T-cell (primary cell): ENCODE results near the gene XKR7. TPM values are rescaled to one million over a fixed set of nuclear protein-coding genes. Genes with fewer than 3 reads are reported as not detected.

Experiments used
- ATAC-seq, 4 experiments: fragments of 200-7000 bp in 3 of 4; fragments of 150-1000 bp in 1 of 4; cut with Tn5 transposase; replicated peaks in 1 of 4; 1 replicate in 3 of 4; 2 replicates in 1 of 4; pipeline ENCODE4 v1.10.0; 2021; ENCODE audit warnings: moderate library complexity in 3 of 4, mild to moderate bottlenecking in 2 of 4, moderate number of reproducible peaks in 1 of 4
- CTCF ChIA-PET, 2 donors: fragments of 300-600 bp; sonication (Branson Sonifier 250); formaldehyde crosslinking; loops; one replicate each; lab custom pipeline; 2022; ENCODE audit warnings: antibody characterized with exemption in 2 of 2; lab: Charles Lee
- POLR2A ChIA-PET, 2 donors: fragments of 300-600 bp; sonication (Branson Sonifier 250); formaldehyde crosslinking; loops; one replicate each; lab custom pipeline; 2022; ENCODE audit warnings: antibody characterized with exemption in 2 of 2; lab: Charles Lee
- DNase-seq, 35 experiments: peaks; one replicate each; pipeline versions ENCODE4 v3.0.0 to v3.0.0-alpha.2; 2013 to 2023
- H3K27ac ChIP-seq: one replicate; pipeline ENCODE4 v1.5.1; 2013; ENCODE audit warnings: low read length
- H3K27me3 ChIP-seq, 2 experiments: replicated peaks in 1 of 2; 1 replicate in 1 of 2; 2 replicates in 1 of 2; pipeline versions ENCODE4 v1.6.1 to v1.7.0; 2013; ENCODE audit warnings: low read length in 1 of 2, mixed read lengths in 1 of 2; ENCODE audit not compliant: control insufficient read depth in 2 of 2, insufficient read depth in 2 of 2; ENCODE audit errors: extremely low read depth in 1 of 2
- H3K36me3 ChIP-seq, 2 donors: 1 replicate in 1 of 2; 2 replicates in 1 of 2; pipeline versions ENCODE4 v1.6.1 to v1.7.0; 2013; ENCODE audit warnings: low read length in 1 of 2; ENCODE audit not compliant: control insufficient read depth in 2 of 2, insufficient read depth in 1 of 2; ENCODE audit errors: extremely low read depth in 1 of 2
- H3K4me1 ChIP-seq, 2 experiments: 1 replicate in 1 of 2; 2 replicates in 1 of 2; pipeline versions ENCODE4 v1.6.1 to v1.7.0; 2013; ENCODE audit warnings: low read length in 2 of 2, mixed read lengths in 1 of 2; ENCODE audit not compliant: insufficient read depth in 2 of 2, control insufficient read depth in 1 of 2; ENCODE audit errors: extremely low read depth in 1 of 2
- H3K4me3 ChIP-seq, 2 donors: 1 replicate in 1 of 2; 2 replicates in 1 of 2; pipeline versions ENCODE4 v1.5.1 to v1.7.0; 2013; ENCODE audit warnings: mild to moderate bottlenecking in 2 of 2, low read length in 1 of 2, moderate library complexity in 1 of 2; ENCODE audit not compliant: control insufficient read depth in 1 of 2; ENCODE audit errors: extremely low read depth in 1 of 2
- H3K9me3 ChIP-seq: 2 replicates; pipeline ENCODE4 v1.7.0; 2013
- H3K27ac Mint-ChIP-seq, 2 donors: one replicate each; pipeline ENCODE4 v1.8.0; 2020 to 2021; ENCODE audit warnings: mild to moderate bottlenecking in 2 of 2, mixed read lengths in 2 of 2
- H3K27me3 Mint-ChIP-seq, 2 donors: one replicate each; pipeline ENCODE4 v1.8.0; 2021 to 2022; ENCODE audit warnings: mixed read lengths in 2 of 2
- H3K36me3 Mint-ChIP-seq: one replicate; pipeline ENCODE4 v1.8.0; 2021; ENCODE audit warnings: mixed read lengths
- H3K4me1 Mint-ChIP-seq, 3 donors: one replicate each; pipeline ENCODE4 v1.8.0; 2020 to 2022; ENCODE audit warnings: mixed read lengths in 3 of 3, mild to moderate bottlenecking in 1 of 3
- H3K4me3 Mint-ChIP-seq, 3 donors: one replicate each; pipeline ENCODE4 v1.8.0; 2020 to 2022; ENCODE audit warnings: mild to moderate bottlenecking in 3 of 3, mixed read lengths in 3 of 3, moderate library complexity in 3 of 3
- H3K9me3 Mint-ChIP-seq, 3 donors: one replicate each; pipeline ENCODE4 v1.8.0; 2020 to 2022; ENCODE audit warnings: mixed read lengths in 3 of 3
- WGBS: methylation state at CpG from one replicate; pipeline ENCODE4 v1.1.5; 2013; ENCODE audit warnings: missing lambda C conversion rate; ENCODE audit not compliant: insufficient coverage; 5-methylcytosine and 5-hydroxymethylcytosine counted together
- total RNA-seq, 35 experiments: library from RNA in 6 of 35; stranded (reverse) in 6 of 35; fragments of 120-200 nt in 1 of 35; gene quantifications; one replicate each; pipeline versions ENCODE4 v1.2.1 to v1.2.4 and lab custom pipeline; 2013 to 2026

The XKR7 gene
- total RNA-seq, 5 donors from 2014 or later (not counting 1 experiment from before 2014, with no cell fraction given): not detected

GRCh38 chr20:31922588-31922987 is 45.4 kb upstream of the XKR7 start:
- CTCF ChIA-PET: no interaction called here
- no peak overlapping the region for H3K4me3 Mint-ChIP-seq
- DNase-seq: no peak
- 100% methylated on average over 2 of the region's 4 CpGs for WGBS
- Histone ChIP-seq H3K36me3 (no peaks in the 10 kb centered on the region), H3K4me3 (no peak overlapping the region), H3K4me1 (no peaks in the 10 kb centered on the region), H3K9me3 (no peaks in the 10 kb centered on the region), H3K27me3 (peaks cover 0 to 41% of the 10 kb centered on the region in 2 experiments), H3K27ac (no peak overlapping the region)
- no peaks in the 10 kb centered on the region for H3K9me3 Mint-ChIP-seq
- H3K27ac Mint-ChIP-seq: no peak overlapping the region
- H3K36me3 Mint-ChIP-seq: no peaks in the 10 kb centered on the region
- POLR2A ChIA-PET: no interaction called here
- no peaks in the 10 kb centered on the region for H3K4me1 Mint-ChIP-seq
- peaks cover 45 to 46% of the 10 kb centered on the region in 2 donors for H3K27me3 Mint-ChIP-seq
- ATAC-seq: no peak

- Histone ChIP-seq H3K27me3 (peaks cover 0 to 41% of the 10 kb centered on the region in 2 experiments), H3K27ac (no peak overlapping the region), H3K4me3 (no peak overlapping the region), H3K36me3 (no peaks in the 10 kb centered on the region), H3K9me3 (no peaks in the 10 kb centered on the region), H3K4me1 (no peaks in the 10 kb centered on the region)
- no peak for DNase-seq
- no peaks in the 10 kb centered on the region for H3K36me3 Mint-ChIP-seq
- H3K27me3 Mint-ChIP-seq: peaks cover 42 to 48% of the 10 kb centered on the region in 2 donors
- POLR2A ChIA-PET: no interaction called here
- H3K4me1 Mint-ChIP-seq: no peaks in the 10 kb centered on the region
- 45% methylated on average over 12 of the region's 13 CpGs for WGBS
- no peaks in the 10 kb centered on the region for H3K9me3 Mint-ChIP-seq
- H3K27ac Mint-ChIP-seq: no peak overlapping the region
- CTCF ChIA-PET: interaction anchor here in 1 of 2 donors (0.5 kb wide), 1 partner anchor 739 kb away, joined by 4 read pairs; no protein-coding TSS in a partner anchor
- no peak overlapping the region for H3K4me3 Mint-ChIP-seq
- ATAC-seq: no peak
Measured at GRCh38 chr20:31923388-31924331, 44.3 kb upstream of the XKR7 start.

- Mint-ChIP-seq H3K36me3 (no peaks in the 10 kb centered on the region), H3K27ac (no peak overlapping the region), H3K27me3 (peaks cover 40 to 48% of the 10 kb centered on the region in 2 donors), H3K9me3 (no peaks in the 10 kb centered on the region), H3K4me3 (no peak overlapping the region), H3K4me1 (no peaks in the 10 kb centered on the region)
- ChIA-PET CTCF (no interaction called here), POLR2A (no interaction called here)
- Histone ChIP-seq H3K36me3 (no peaks in the 10 kb centered on the region), H3K27me3 (peaks cover 0 to 43% of the 10 kb centered on the region in 2 experiments), H3K4me1 (no peaks in the 10 kb centered on the region), H3K27ac (no peak overlapping the region), H3K4me3 (no peak overlapping the region), H3K9me3 (no peaks in the 10 kb centered on the region)
- WGBS: 83% methylated on average over 8 of the region's 8 CpGs
- DNase-seq (no peak), ATAC-seq (no peak)
Measured at GRCh38 chr20:31924561-31924960, 43.4 kb upstream of the XKR7 start.

- 83% methylated on average over 6 of the region's 9 CpGs for WGBS
Measured at GRCh38 chr20:31925631-31926030, 42.3 kb upstream of the XKR7 start.

GRCh38 chr20:31926493-31926892 is 41.5 kb upstream of the XKR7 start:
- Histone ChIP-seq H3K9me3 (no peaks in the 10 kb centered on the region), H3K4me3 (no peak overlapping the region), H3K27me3 (peaks cover 0 to 35% of the 10 kb centered on the region in 2 experiments), H3K4me1 (no peaks in the 10 kb centered on the region), H3K27ac (no peak overlapping the region), H3K36me3 (no peaks in the 10 kb centered on the region)
- ChIA-PET CTCF (no interaction called here), POLR2A (interaction anchor here in 1 of 2 donors (0.7 kb wide), 1 partner anchor 108 kb away, joined by 3 read pairs; no protein-coding TSS in a partner anchor)
- DNase-seq: no peak
- no peaks in the 10 kb centered on the region for H3K4me1 Mint-ChIP-seq
- WGBS: no CpG with 5 or more reads among the region's 2 CpGs
- no peaks in the 10 kb centered on the region for H3K36me3 Mint-ChIP-seq
- H3K4me3 Mint-ChIP-seq: no peak overlapping the region
- peaks cover 35 to 38% of the 10 kb centered on the region in 2 donors for H3K27me3 Mint-ChIP-seq
- H3K9me3 Mint-ChIP-seq: no peaks in the 10 kb centered on the region
- no peak overlapping the region for H3K27ac Mint-ChIP-seq
- ATAC-seq: no peak

More at GRCh38 chr20:31925631-31926030, 42.3 kb upstream of the XKR7 start:
- no peaks in the 10 kb centered on the region for H3K9me3 Mint-ChIP-seq
- no peak overlapping the region for H3K4me3 ChIP-seq
- H3K27ac Mint-ChIP-seq: no peak overlapping the region
- CTCF ChIA-PET: no interaction called here
- ATAC-seq (no peak), DNase-seq (no peak)
- no peak overlapping the region for H3K4me3 Mint-ChIP-seq
- no peaks in the 10 kb centered on the region for H3K4me1 Mint-ChIP-seq
- peaks cover 0 to 32% of the 10 kb centered on the region in 2 experiments for H3K27me3 ChIP-seq
- no peaks in the 10 kb centered on the region for H3K36me3 ChIP-seq
- peaks cover 34 to 38% of the 10 kb centered on the region in 2 donors for H3K27me3 Mint-ChIP-seq
- H3K36me3 Mint-ChIP-seq: no peaks in the 10 kb centered on the region
- H3K27ac ChIP-seq: no peak overlapping the region
- no peaks in the 10 kb centered on the region for H3K9me3 ChIP-seq
- H3K4me1 ChIP-seq: no peaks in the 10 kb centered on the region
- POLR2A ChIA-PET: no interaction called here

- no peak overlapping the region for H3K27ac Mint-ChIP-seq
- no peaks in the 10 kb centered on the region for H3K4me1 ChIP-seq
- H3K4me3 Mint-ChIP-seq: no peak overlapping the region
- DNase-seq (no peak), ATAC-seq (no peak)
- H3K9me3 ChIP-seq: no peaks in the 10 kb centered on the region
- H3K36me3 ChIP-seq: no peaks in the 10 kb centered on the region
- ChIA-PET CTCF (no interaction called here), POLR2A (no interaction called here)
- H3K27me3 Mint-ChIP-seq: peaks cover 33 to 35% of the 10 kb centered on the region in 2 donors
- H3K27ac ChIP-seq: no peak overlapping the region
- H3K27me3 ChIP-seq: peaks cover 0 to 33% of the 10 kb centered on the region in 2 experiments
- H3K4me1 Mint-ChIP-seq: no peaks in the 10 kb centered on the region
- no peak overlapping the region for H3K4me3 ChIP-seq
- WGBS: 100% methylated on average over 1 of the region's 8 CpGs
- no peaks in the 10 kb centered on the region for H3K9me3 Mint-ChIP-seq
- H3K36me3 Mint-ChIP-seq: no peaks in the 10 kb centered on the region
Measured at GRCh38 chr20:31927627-31928159, 40.3 kb upstream of the XKR7 start.
